HG03575 (cell line): ENCODE data around the gene UBE2O.

Experiments used
- ATAC-seq: cut with Tn5 transposase; IDR thresholded peaks from one replicate; pipeline ENCODE4 v1.9.1; 2021; ENCODE audit not compliant: unreplicated experiment, insufficient number of reproducible peaks, low FRiP score; ENCODE audit errors: extremely low read depth

The UBE2O gene

DNA sequence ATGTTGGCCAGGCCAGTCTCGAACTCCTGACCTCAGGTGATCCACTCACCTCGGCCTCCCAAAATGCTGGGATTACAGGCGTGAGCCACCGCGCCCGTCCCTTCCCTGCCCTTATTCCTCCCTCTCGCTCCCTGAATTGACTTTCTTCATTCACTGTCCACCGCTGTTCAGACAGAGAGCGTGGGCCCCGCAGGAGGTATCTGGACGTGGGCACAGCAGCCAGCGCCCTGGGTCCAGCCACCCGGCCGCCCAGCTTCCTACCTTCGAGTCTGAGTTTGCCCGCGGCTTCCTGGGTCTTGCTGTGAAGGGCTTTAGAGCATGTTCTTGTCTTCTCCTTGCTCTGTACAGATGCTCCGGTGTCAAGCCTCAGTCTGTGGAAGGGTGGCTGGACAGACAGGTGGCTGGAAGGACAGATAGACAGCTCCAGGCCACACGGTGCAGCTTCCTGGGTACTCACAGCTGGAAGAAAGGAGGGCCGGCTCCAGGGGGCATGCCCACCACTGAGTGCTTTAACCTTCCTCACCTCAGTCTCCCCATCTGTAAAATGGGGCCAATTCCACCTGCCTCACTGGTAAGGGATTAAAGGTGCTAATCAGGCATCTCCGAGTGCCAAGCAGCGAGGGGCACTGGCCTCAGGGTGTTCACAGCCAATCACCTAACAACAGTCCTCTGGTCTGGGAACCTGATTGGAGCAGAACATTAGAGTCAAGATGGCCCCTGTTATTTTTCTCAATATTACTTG, 34.7 kb upstream of the UBE2O start:
- no peak for ATAC-seq

DNA sequence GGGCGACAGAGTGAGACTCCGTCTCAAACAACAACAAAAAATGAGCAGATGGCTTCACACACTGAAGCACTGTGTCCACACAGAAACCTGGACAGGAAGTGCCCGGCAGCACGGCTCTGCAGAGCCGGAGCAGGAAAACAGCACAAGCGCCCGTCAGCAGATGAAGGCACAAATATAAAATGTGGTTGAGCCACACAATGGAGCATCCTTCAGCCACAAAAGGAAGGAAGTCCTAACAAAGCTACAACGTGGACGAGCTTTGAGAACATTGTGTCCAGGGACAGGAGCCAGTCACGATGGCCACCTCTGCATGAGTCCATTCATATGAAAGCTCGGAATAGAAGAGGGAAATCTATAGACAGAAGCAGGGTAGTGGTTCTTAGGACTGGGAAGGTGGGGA, 32.6 kb upstream of the UBE2O start:
- no peak for ATAC-seq

DNA sequence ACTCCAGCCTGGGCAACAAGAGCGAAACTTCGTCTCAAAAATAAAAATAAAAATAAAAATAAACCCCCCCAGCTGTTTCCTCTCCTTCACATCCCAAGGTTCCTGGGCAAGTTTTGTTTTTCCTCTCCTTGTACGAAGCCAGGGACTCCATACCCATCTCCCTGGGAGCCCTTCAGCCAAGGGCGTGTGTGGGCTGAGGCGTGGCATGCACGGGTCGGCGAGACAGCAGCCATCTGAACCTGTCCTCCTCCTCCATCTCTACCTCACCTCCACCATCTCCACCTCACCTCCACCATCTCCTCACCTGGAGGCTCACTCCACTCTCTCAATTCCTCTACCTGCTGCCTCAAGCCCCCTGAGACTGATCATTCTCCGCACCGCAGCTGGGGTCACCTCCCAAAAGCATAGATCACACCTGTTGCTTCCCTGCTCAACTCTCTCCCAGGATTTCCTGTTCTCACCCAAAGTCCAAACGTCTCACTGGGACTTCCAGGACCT, 31.3 kb upstream of the UBE2O start:
- no peak for ATAC-seq

- ATAC-seq, result no peak
Measured at GRCh38 chr17:76481071-76481655, 28.2 kb upstream of the UBE2O start.

DNA sequence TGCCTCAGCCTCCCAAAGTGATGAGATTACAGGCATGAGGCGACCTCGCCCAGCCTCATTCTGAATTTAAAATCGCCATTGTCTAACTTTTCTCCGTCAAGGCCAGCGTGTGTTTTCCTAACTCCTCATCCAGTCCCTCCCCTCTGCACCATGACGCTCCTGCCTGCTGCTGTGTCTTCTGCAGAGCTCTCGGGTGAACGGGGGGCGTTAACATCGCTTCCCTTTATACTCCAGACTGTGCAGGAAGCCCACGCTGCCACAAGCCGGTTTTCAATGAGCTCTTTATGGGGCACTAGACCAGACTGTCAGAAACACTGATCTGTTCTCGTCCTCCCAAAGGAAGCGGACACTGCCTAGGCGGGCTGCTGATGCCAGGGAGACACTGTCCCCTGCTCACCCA, 27.7 kb upstream of the UBE2O start:
- no peak for ATAC-seq

DNA sequence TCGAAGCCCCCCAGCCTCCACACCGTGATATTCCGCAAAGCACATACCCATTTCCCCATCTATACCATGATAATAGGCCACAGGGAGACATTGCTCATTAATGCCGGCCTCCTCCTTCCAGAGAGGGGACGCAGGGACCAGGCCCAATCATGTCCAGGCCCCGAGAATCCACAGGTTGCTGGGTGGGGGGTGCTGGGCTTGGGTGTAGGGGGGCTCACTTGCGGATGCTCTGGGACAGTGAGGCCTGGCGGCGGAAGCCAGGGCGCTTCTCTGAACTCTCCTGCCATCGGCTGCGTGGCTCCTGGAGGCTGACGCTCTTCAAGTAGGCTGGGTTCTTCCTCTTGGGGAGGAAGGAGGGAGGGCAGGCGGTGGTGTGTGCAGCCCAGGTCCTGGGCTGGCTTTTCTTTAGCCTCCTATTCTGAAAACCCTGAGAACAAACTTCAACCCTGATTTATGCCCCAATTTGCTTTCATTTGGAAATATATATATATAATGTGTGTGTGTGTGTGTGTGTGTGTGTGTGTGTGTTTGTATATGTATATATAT, 26.6 kb upstream of the UBE2O start:
- no peak for ATAC-seq

GRCh38 chr17:76478730-76479514, 26.0 kb upstream of the UBE2O start:
- no peak for ATAC-seq

- no peak for ATAC-seq
Measured at GRCh38 chr17:76478097-76478496, 25.1 kb upstream of the UBE2O start.

- no peak for ATAC-seq
Measured at GRCh38 chr17:76477576-76477975, 24.6 kb upstream of the UBE2O start.

DNA sequence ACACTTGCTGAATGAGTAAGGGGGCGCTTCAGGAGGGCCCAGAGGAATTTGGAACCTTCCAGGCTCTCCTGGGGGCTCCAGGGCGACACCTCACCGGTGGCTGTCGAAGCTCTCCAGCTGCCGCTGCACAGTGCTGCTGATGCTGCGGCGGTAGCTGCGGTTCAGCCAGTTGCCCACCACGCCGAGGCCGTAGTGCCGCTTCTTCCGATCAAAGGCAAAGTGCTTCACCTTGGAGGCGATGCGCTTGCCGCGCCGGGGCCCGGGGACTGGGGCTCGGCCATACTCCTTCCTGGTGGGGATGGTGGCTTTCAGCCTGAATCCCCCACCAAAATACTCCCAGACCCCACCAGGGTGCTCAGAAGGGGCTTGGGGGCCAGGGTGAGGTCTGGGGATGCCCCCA, 23.8 kb upstream of the UBE2O start:
- no peak for ATAC-seq

GRCh38 chr17:76475302-76475701, 22.4 kb upstream of the UBE2O start:
- ATAC-seq, result no peak

DNA sequence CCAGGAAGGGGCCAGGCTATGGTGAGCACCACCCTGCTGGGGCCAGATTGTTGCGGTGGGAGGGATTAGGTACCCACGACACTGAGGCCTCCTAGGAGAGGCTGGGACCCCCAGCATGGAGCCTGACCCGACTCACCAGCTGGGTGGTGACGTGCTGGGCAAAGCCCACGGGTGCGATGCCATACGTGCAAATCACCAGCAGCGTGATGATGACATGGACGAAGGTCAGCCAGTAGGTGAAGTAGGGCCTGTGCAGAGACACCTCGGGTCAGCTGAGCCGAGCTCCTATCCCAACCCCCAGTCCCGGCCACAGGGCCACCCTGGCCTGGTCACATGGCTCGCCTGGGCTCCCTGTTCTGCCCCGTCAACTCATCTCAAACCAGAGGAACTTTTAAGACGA, 21.9 kb upstream of the UBE2O start:
- no peak for ATAC-seq

GRCh38 chr17:76474238-76474637, 21.3 kb upstream of the UBE2O start:
- ATAC-seq, result no peak

DNA sequence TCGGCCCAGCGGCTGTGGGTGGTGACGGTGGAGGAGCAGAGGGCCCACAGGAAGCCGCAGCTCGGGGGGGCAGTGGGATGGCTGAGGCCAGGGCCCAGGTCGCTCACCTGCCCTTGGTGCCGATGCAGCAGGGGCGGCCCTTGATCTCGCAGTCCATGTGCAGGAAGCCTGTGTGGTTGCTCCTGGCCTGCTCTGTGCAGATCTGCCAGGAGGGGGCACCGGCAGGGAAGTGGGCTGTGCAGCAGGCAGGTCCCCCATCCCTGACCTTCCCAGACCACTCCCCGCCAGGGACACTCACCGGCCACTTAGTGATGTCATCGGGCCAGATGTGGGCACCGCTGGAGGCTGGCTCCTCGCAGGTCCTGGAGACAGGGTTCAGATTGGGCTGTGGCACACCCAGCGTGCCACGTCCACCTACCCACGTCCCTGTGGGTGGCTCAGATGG, 20.6 kb upstream of the UBE2O start:
- no peak for ATAC-seq

- no peak for ATAC-seq
Measured at GRCh38 chr17:76472726-76473125, 19.8 kb upstream of the UBE2O start.

DNA sequence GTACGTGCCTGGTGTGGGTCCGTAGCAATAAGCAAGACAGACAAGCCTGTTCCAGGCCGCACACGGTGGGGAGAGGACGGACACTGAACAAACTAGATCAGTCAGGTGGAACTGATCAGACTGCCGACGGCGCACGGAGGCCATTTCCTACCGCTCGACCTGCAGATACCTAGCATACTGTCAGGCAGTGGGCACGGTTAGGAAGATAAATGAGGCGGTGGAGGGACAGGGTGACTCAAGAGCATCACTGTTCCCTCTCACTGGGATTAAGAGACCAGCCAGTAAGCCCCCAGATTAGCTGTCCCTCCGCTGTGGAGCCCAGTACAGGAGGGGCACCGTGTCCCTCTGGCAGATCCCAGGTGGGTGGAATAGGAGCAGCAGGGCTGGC, 19.3 kb upstream of the UBE2O start:
- ATAC-seq, result no peak

- no peak for ATAC-seq
Measured at GRCh38 chr17:76471498-76472257, 18.7 kb upstream of the UBE2O start.

DNA sequence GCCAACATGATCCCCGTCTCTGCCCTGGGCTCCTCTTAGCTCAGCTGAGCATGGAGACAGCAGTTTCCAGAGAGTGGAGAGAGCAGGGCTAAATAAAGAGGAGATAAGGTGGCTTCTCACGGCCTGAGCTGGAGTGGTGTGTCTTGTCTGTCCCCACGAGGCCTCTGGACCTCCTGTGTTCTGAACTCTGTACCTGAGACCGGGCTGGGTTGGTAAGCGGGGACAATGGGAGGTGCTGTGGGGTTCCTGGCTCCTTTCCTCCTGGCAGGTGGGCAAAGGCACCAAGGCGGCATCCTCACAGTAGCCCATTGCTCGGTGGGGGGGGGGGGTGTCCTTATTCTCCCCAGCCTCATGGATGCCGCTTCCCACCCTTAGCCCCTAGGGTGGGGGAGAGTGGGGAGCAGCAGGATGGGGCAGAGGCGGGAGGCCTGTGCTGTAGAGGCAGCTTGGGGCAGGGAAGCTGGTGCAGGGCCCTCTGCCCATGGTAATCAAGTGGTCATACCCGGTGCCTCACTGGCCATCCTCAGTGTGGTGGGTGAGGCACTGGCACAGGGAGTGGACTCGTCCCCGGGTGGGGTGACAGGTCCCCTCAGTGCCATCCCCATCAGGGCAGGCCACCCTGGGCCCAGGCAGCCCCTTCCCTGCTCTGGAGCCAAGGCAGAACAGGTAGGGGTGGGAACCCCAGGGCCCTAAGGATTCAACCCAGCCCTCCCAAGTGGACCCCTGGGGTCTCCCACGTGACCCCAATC, 17.2 kb upstream of the UBE2O start:
- ATAC-seq, result no peak
